ENCODE data around the gene DIRAS1.
"Not testable (repeated sequence)": the region's sequence is repeated elsewhere in the genome, so short reads cannot be mapped to it uniquely, and the experiment has no call there.

DIRAS1 gene

DNA sequence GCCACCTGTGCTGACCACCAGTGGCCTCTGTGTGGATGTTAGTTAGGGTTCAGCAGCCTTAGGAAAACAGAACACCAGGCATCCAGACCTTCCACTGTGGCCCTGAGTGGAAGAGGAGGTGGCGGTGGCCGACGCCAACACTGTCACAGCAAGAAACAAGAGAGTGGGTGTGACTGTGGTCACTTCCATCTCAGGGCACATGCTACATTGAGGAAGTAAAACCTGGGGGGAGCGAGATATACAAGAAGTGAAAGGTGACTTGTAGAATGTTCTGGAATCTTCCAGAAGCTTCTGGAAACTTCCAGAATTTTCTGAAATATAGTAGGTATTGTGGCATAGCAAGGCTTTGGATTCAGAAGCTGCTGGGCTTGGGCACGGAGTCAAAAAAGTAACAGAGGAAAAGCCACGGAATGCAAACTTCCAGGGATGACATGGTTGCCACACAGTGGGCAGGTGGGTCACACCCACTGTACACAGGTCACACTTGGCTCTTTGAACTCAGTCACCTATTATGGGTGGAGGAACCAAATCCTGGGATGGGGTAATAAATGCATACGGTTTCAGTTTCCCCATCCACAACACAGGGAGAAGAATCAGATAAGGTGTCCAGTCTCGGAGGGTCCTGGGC is 43.0 kb downstream of the DIRAS1 start:
- DNase-seq (ENCODE audit: low read depth in 2 of 2): no peak

GRCh38 chr19:2676823-2677222 is 44.3 kb downstream of the DIRAS1 start:
- DNase-seq (ENCODE audit: low read depth in 2 of 2): no peak

DNA sequence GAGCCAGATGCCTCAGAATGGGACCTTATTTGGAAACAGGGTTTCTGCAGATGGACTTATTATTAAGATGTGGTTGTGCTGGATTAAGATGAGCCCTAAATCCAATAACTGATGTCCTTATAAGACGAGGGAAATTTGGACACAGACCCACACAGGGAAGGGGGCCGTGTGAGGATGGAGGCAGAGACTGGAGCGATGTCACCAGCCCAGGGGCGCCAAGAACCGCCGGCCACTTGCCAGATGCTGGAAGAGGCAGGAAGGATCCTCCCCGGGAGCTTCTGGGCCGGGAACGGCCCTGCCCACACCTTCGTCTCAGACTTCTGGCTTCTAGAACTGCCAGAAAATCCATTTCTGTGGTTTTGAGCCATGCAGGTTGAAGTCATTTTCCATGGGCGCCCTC is 45.3 kb downstream of the DIRAS1 start:
- no peak for DNase-seq (ENCODE audit: low read depth in 2 of 2)

DNA sequence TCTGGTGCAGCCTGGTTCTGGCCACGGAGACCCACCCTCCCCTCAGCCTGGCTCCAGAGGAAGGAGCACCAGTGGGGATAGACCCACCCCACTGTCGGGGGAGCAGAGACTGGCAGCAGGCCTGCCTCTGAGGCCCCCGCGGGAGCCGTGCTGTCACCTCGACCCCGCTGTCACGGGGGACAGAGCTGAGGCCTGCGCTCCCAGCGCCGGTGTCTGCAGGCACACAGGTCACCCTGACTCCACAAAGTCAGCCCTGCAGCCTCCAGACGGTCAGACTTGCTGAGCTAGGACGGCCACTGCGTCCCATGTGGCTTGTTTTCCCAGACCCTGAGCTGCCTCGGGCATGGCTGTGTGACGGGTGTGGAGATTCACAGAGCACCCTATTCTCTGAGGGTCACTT is 51.0 kb downstream of the DIRAS1 start:
- no peak for DNase-seq (ENCODE audit: low read depth in 2 of 2)

- no peak for DNase-seq (ENCODE audit: low read depth in 2 of 2)
Observed at GRCh38 chr19:2668175-2668763, 52.9 kb downstream of the DIRAS1 start.

DNA sequence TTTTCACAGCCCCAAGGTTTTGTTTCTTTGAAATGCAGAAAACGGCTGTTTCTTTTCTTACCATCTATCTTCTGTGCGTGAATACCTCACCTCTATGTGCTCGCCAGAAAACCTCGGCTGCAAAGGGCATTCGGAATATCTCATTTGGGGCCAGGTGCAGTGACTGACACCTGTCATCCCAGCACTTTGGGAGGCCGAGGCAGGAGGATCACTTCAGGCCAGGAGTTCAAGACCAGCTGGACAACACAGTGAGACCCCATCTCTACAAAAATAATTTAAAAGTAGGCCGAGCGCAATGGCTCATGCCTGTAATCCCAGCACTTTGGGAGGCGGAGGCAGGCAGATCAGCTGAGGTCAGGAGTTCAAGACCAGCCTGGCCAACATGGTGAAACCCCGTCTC is 53.8 kb downstream of the DIRAS1 start:
- not testable (repeated sequence) for DNase-seq (ENCODE audit: low read depth in 2 of 2)

DNA sequence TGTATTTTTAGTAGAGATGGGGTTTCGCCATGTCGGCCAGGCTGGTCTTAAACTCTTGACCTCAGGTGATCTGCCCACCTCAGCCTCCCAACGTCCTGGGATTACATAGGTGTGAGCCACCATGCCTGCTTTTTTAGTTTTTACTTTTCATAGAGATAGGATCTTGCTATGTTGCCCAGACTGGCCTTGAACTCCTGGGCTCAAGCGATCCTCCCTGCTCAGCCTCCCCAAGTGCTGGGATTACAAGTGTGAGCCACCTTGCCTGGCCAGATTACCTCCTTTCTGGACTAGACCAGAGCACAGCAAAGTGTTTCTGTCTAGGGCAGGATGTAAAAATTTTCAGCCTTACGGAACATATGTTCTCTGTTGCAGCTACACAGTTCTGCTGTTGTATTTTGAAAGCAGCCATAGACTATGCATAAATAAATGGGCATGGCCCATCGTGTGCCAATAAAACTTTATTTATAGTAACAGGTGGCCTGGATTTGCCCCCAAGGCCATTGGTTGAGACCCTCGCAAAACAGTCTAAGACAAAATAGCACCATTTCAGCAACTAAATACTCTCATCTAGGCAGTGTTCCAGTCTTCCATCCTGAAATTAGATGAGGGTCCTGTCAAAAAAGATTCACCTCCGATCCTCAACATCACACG is 54.7 kb downstream of the DIRAS1 start:
- DNase-seq (ENCODE audit: low read depth in 2 of 2): no peak

GRCh38 chr19:2665103-2665502 is 56.1 kb downstream of the DIRAS1 start:
- no peak for DNase-seq (ENCODE audit: low read depth in 2 of 2)
